A204.1 (cell line): ENCODE measurements around the gene CARNS1.

ENCODE experiments used
- FAIRE-seq: peaks from 2 replicates; lab custom pipeline; 2012; peaks lifted over from hg19 to GRCh38; lab: Jason Lieb, UNC

The CARNS1 gene

GRCh38 chr11:67441098-67441563 lies 25.7 kb downstream of the CARNS1 start:
- no peak for FAIRE-seq

GRCh38 chr11:67441731-67442351 lies 26.4 kb downstream of the CARNS1 start:
- no peak for FAIRE-seq

GRCh38 chr11:67442504-67443404 lies 27.3 kb downstream of the CARNS1 start:
- FAIRE-seq = no peak

- FAIRE-seq = no peak
These were observed 30.0 kb downstream of the CARNS1 start for GRCh38 chr11:67445515-67445914.

- FAIRE-seq = no peak
These were observed 32.7 kb downstream of the CARNS1 start for GRCh38 chr11:67448220-67448609.

GRCh38 chr11:67449116-67449844 lies 33.8 kb downstream of the CARNS1 start:
- FAIRE-seq = no peak

GRCh38 chr11:67450796-67451657 lies 35.5 kb downstream of the CARNS1 start:
- no peak for FAIRE-seq

GRCh38 chr11:67451658-67451976 lies 36.1 kb downstream of the CARNS1 start:
- FAIRE-seq = no peak

- FAIRE-seq = no peak
These were observed 36.9 kb downstream of the CARNS1 start, which contains the start of gene GPR152 for GRCh38 chr11:67452141-67452952. Gene GPR152, minus strand, starts transcription at chr11:67452729. Its CDS starts 5 bp downstream, at chr11:67452724.

GRCh38 chr11:67453816-67454732 lies 38.6 kb downstream of the CARNS1 start:
- FAIRE-seq = no peak

GRCh38 chr11:67455054-67455453 lies 39.6 kb downstream of the CARNS1 start, which contains the start of gene CABP4:
Gene CABP4, plus strand, starts transcription at chr11:67455354. Its CDS starts 70 bp downstream, at chr11:67455424.
- no peak for FAIRE-seq

GRCh38 chr11:67456068-67456705 lies 40.7 kb downstream of the CARNS1 start:
- no peak for FAIRE-seq

- no peak for FAIRE-seq
These were observed 42.0 kb downstream of the CARNS1 start for GRCh38 chr11:67457453-67457852.

- no peak for FAIRE-seq
These were observed 42.8 kb downstream of the CARNS1 start for GRCh38 chr11:67458266-67458665.

GRCh38 chr11:67463186-67463585 lies 47.7 kb downstream of the CARNS1 start:
- FAIRE-seq = no peak

GRCh38 chr11:67463680-67464410 lies 48.4 kb downstream of the CARNS1 start:
- FAIRE-seq = no peak

- FAIRE-seq = no peak
These were observed 49.1 kb downstream of the CARNS1 start for GRCh38 chr11:67464411-67465188.

GRCh38 chr11:67465189-67465510 lies 49.7 kb downstream of the CARNS1 start:
- no peak for FAIRE-seq
